Hepatocyte (in vitro differentiated cells): ENCODE data around the gene PLRG1. TPM values are rescaled to one million over a fixed set of nuclear protein-coding genes. Genes with fewer than 3 reads are reported as not detected.

ENCODE experiments used
- DNase-seq: peaks from one replicate; pipeline ENCODE4 v3.0.0-alpha.2; 2016; ENCODE audit warnings: low spot score
- H2AFZ ChIP-seq: fragments of 200-600 bp; sonication (generic); 2 replicates; pipeline ENCODE4 v1.6.0; 2016; ENCODE audit warnings: antibody characterized with exemption, mild to moderate bottlenecking
- H3K27ac ChIP-seq: fragments of 200-600 bp; sonication (generic); 2 replicates; pipeline ENCODE4 v1.5.1; 2016; ENCODE audit warnings: mild to moderate bottlenecking
- H3K27me3 ChIP-seq: fragments of 200-600 bp; sonication (generic); 2 replicates; pipeline ENCODE4 v1.6.1; 2016
- H3K36me3 ChIP-seq: fragments of 200-600 bp; sonication (generic); replicated peaks from 2 replicates; pipeline ENCODE4 v1.5.1; 2016; ENCODE audit warnings: low read depth; ENCODE audit not compliant: insufficient read depth
- H3K4me1 ChIP-seq: fragments of 200-600 bp; sonication (generic); 2 replicates; pipeline ENCODE4 v1.5.1; 2016; ENCODE audit warnings: mild to moderate bottlenecking, moderate library complexity; ENCODE audit not compliant: insufficient read depth
- H3K4me2 ChIP-seq: fragments of 200-600 bp; sonication (generic); 2 replicates; pipeline ENCODE4 v1.6.0; 2016
- H3K4me3 ChIP-seq: fragments of 200-600 bp; sonication (generic); 2 replicates; pipeline ENCODE4 v1.5.1; 2016; ENCODE audit warnings: mild to moderate bottlenecking
- H3K79me2 ChIP-seq: fragments of 200-600 bp; sonication (generic); 2 replicates; pipeline ENCODE4 v1.6.0; 2017; ENCODE audit warnings: mild to moderate bottlenecking
- H3K9me2 ChIP-seq: fragments of 200-600 bp; sonication (generic); replicated peaks from 2 replicates; pipeline ENCODE4 v1.6.0; 2017; ENCODE audit warnings: mild to moderate bottlenecking; ENCODE audit not compliant: insufficient read depth
- H3K9me3 ChIP-seq: fragments of 200-600 bp; sonication (generic); 2 replicates; pipeline ENCODE4 v1.5.1; 2016; ENCODE audit warnings: low read depth, mild to moderate bottlenecking
- H4K20me1 ChIP-seq: fragments of 200-600 bp; sonication (generic); 2 replicates; pipeline ENCODE4 v1.6.0; 2016; ENCODE audit warnings: mild to moderate bottlenecking; ENCODE audit not compliant: insufficient read depth, poor library complexity, severe bottlenecking
- CTCF ChIP-seq: fragments of 200-600 bp; sonication (generic); IDR thresholded peaks from 2 replicates; pipeline ENCODE4 v1.5.1; 2016; ENCODE audit warnings: antibody characterized with exemption, mild to moderate bottlenecking; ENCODE audit not compliant: poor library complexity
- EZH2 ChIP-seq: fragments of 200-600 bp; sonication (generic); IDR thresholded peaks from 2 replicates; pipeline ENCODE4 v1.6.1; 2016; ENCODE audit warnings: antibody characterized with exemption, mild to moderate bottlenecking, borderline replicate concordance
- EZH2phosphoT487 ChIP-seq: fragments of 200-600 bp; sonication (generic); IDR thresholded peaks from one replicate; pipeline ENCODE4 v1.6.1; 2018; ENCODE audit warnings: antibody characterized with exemption, mild to moderate bottlenecking, low read depth, moderate library complexity; ENCODE audit not compliant: unreplicated experiment, severe bottlenecking
- WGBS: methylation state at CpG from one replicate; pipeline ENCODE4 v1.1.6; 2016; ENCODE audit warnings: low lambda C conversion rate; ENCODE audit errors: missing lambda C conversion rate; 5-methylcytosine and 5-hydroxymethylcytosine counted together
- polyA plus RNA-seq: library from polyadenylated mRNA; unstranded; fragments of >200 nt; fragmentation: Nextera tagmentation; extraction: Ambion mirVana; gene quantifications from 2 replicates; pipeline ENCODE4 v1.2.1, GENCODE V29; 2016
- total RNA-seq: library from RNA; depleted of rRNA; stranded (reverse); fragments of >200 nt; gene quantifications from 2 replicates; pipeline ENCODE4 v1.2.3, GENCODE V29; 2014

The PLRG1 gene
- total and polyA plus RNA-seq, 2 experiments from 2014 or later, result 54.4 to 63.9 TPM

GRCh38 chr4:154516318-154517029 lies 33.7 kb downstream of the PLRG1 start:
- no peaks in the 10 kb centered on the region for H3K4me1 ChIP-seq

GRCh38 chr4:154511981-154512380 lies 38.2 kb downstream of the PLRG1 start:
- Histone ChIP-seq H3K4me3 (no peak overlapping the region), H3K4me2 (no peak overlapping the region), H3K79me2 (no peaks in the 10 kb centered on the region), H3K27ac (no peak overlapping the region), H2AFZ (no peak overlapping the region), H3K27me3 (no peaks in the 10 kb centered on the region), H4K20me1 (no peaks in the 10 kb centered on the region), H3K9me2 (no peaks in the 10 kb centered on the region), H3K36me3 (no peaks in the 10 kb centered on the region), H3K4me1 (no peaks in the 10 kb centered on the region), H3K9me3 (no peaks in the 10 kb centered on the region)
- no peak for DNase-seq
- 68% methylated on average over 4 of the region's 4 CpGs for WGBS
- TF ChIP-seq EZH2phosphoT487 (no peak), EZH2 (no peak), CTCF (no peak)

More at GRCh38 chr4:154516318-154517029, 33.7 kb downstream of the PLRG1 start:
- Histone ChIP-seq H3K79me2 (no peaks in the 10 kb centered on the region), H3K9me2 (no peaks in the 10 kb centered on the region), H4K20me1 (no peaks in the 10 kb centered on the region), H3K36me3 (no peaks in the 10 kb centered on the region), H3K4me3 (no peak overlapping the region), H3K27ac (no peak overlapping the region), H3K9me3 (no peaks in the 10 kb centered on the region), H2AFZ (no peak overlapping the region), H3K4me2 (no peak overlapping the region), H3K27me3 (peaks cover 5% of the 10 kb centered on the region)
- WGBS, result 11% methylated on average over 1 of the region's 1 CpG
- no peak for DNase-seq
- TF ChIP-seq EZH2phosphoT487 (no peak), CTCF (no peak)

- Histone ChIP-seq H4K20me1 (no peaks in the 10 kb centered on the region), H2AFZ (no peak overlapping the region), H3K27me3 (no peaks in the 10 kb centered on the region), H3K27ac (no peak overlapping the region), H3K36me3 (no peaks in the 10 kb centered on the region), H3K4me3 (no peak overlapping the region), H3K9me3 (no peaks in the 10 kb centered on the region), H3K4me1 (no peaks in the 10 kb centered on the region), H3K9me2 (no peaks in the 10 kb centered on the region), H3K79me2 (no peaks in the 10 kb centered on the region), H3K4me2 (no peak overlapping the region)
- 76% methylated on average over 2 of the region's 2 CpGs for WGBS
- no peak for DNase-seq
- TF ChIP-seq EZH2phosphoT487, result no peak
- TF ChIP-seq CTCF, result no peak
- no peak for TF ChIP-seq EZH2
These were observed 38.7 kb downstream of the PLRG1 start for GRCh38 chr4:154511548-154511947.
